HepG2 (cell line): Measurements from ENCODE around the gene SLC35B1. TPM values are rescaled to one million over a fixed set of nuclear protein-coding genes. Genes with fewer than 3 reads are reported as not detected.

Experiments
- CENPBD1 ChIP-seq: sonication (generic); formaldehyde crosslinking; IDR thresholded peaks from 2 replicates; pipeline ENCODE4 v1.8.0; 2022; ENCODE audit warnings: missing genetic modification reagents, low read depth, mild to moderate bottlenecking, borderline replicate concordance
- FOXM1 ChIP-seq: sonication (generic); formaldehyde crosslinking; IDR thresholded peaks from 2 replicates; pipeline ENCODE4 v1.5.0; 2020; ENCODE audit warnings: missing genetic modification reagents
- HIC2 ChIP-seq: sonication (generic); formaldehyde crosslinking; IDR thresholded peaks from 2 replicates; pipeline ENCODE4 v1.9.0; 2022; ENCODE audit warnings: low read depth, missing genetic modification reagents
- JUNB ChIP-seq: sonication (generic); formaldehyde crosslinking; IDR thresholded peaks from 2 replicates; pipeline ENCODE4 v1.8.0; 2022; ENCODE audit warnings: missing genetic modification reagents, mild to moderate bottlenecking, borderline replicate concordance
- MAFF ChIP-seq: IDR thresholded peaks from 2 replicates; pipeline ENCODE4 v1.6.1; 2011; ENCODE audit warnings: low read depth, low read length, improper control_type of control experiment
- PCBP1 ChIP-seq: fragments of 200-400 bp; formaldehyde crosslinking; IDR thresholded peaks from 2 replicates; pipeline ENCODE4 v1.6.1; 2017; ENCODE audit warnings: mild to moderate bottlenecking, low read depth, low read length, borderline replicate concordance
- POGZ ChIP-seq: sonication (generic); formaldehyde crosslinking; IDR thresholded peaks from 2 replicates; pipeline ENCODE4 v1.4.0; 2020; ENCODE audit warnings: mild to moderate bottlenecking, missing genetic modification reagents
- RXRB ChIP-seq: IDR thresholded peaks from 2 replicates; pipeline ENCODE4 v1.6.1; 2016; ENCODE audit warnings: borderline replicate concordance, missing genetic modification reagents, missing compliant biosample characterization
- SIX4 ChIP-seq: sonication (generic); formaldehyde crosslinking; IDR thresholded peaks from 2 replicates; pipeline ENCODE4 v1.4.0; 2020; ENCODE audit warnings: missing genetic modification reagents
- SMAD1 ChIP-seq: sonication (generic); formaldehyde crosslinking; IDR thresholded peaks from 2 replicates; pipeline ENCODE4 v1.4.0; 2020; ENCODE audit warnings: missing genetic modification reagents, low read depth, mild to moderate bottlenecking, borderline replicate concordance
- SP4 ChIP-seq: sonication (generic); formaldehyde crosslinking; IDR thresholded peaks from 2 replicates; pipeline ENCODE4 v1.8.1; 2023; ENCODE audit warnings: mild to moderate bottlenecking, missing genetic modification reagents
- STAG1 ChIP-seq: sonication (generic); formaldehyde crosslinking; IDR thresholded peaks from 2 replicates; pipeline ENCODE4 v1.4.0; 2020; ENCODE audit warnings: missing genetic modification reagents
- TOE1 ChIP-seq: sonication (generic); formaldehyde crosslinking; IDR thresholded peaks from 2 replicates; pipeline ENCODE4 v1.4.0; 2020; ENCODE audit warnings: mild to moderate bottlenecking, missing genetic modification reagents
- YEATS2 ChIP-seq: sonication (generic); formaldehyde crosslinking; IDR thresholded peaks from 2 replicates; pipeline ENCODE4 v1.4.0; 2020; ENCODE audit warnings: missing genetic modification reagents, borderline replicate concordance
- ZBTB44 ChIP-seq: sonication (generic); formaldehyde crosslinking; IDR thresholded peaks from 2 replicates; pipeline ENCODE4 v1.4.0; 2020; ENCODE audit warnings: missing genetic modification reagents
- ZEB1 ChIP-seq: IDR thresholded peaks from 2 replicates; pipeline ENCODE4 v1.6.1; 2012; ENCODE audit warnings: mild to moderate bottlenecking, low read depth, inconsistent platforms; ENCODE audit not compliant: insufficient replicate concordance
- ZNF350 ChIP-seq: sonication (generic); formaldehyde crosslinking; IDR thresholded peaks from 2 replicates; pipeline ENCODE4 v1.4.0; 2020; ENCODE audit warnings: mild to moderate bottlenecking, low read depth, missing genetic modification reagents, borderline replicate concordance
- ZNF766 ChIP-seq: sonication (generic); formaldehyde crosslinking; IDR thresholded peaks from 2 replicates; pipeline ENCODE4 v1.5.0; 2020; ENCODE audit warnings: missing genetic modification reagents, borderline replicate concordance
- polyA plus RNA-seq, 8 experiments: library from polyadenylated mRNA; depleted of rRNA in 3 of 8; stranded (reverse) in 7 of 8; unstranded in 1 of 8; fragments of >200 nt; fragmentation: Illumina TruSeq in 4 of 8; extraction: Trizol in 4 of 8; gene quantifications; 2 replicates each; pipeline versions ENCODE4 v1.2.1 to v1.2.3, GENCODE V29; 2011 to 2016; ENCODE audit warnings: low read depth in 4 of 8, missing spikeins in 1 of 8, mixed read lengths in 1 of 8; ENCODE audit not compliant: insufficient read depth in 1 of 8
- total RNA-seq, 5 experiments: library from RNA; depleted of rRNA; stranded (reverse); fragments of >200 nt; fragmentation: Illumina TruSeq; extraction: Trizol; gene quantifications; 2 replicates each; pipeline ENCODE4 v1.2.3, GENCODE V29; 2016; ENCODE audit warnings: low read depth in 1 of 5
- TF ChIP-seq, protein P1 (sequence below): IDR thresholded peaks from 2 replicates; pipeline ENCODE4 v1.6.1; 2016; ENCODE audit warnings: control low read depth
- TF ChIP-seq, protein P2 (sequence below): sonication (generic); formaldehyde crosslinking; IDR thresholded peaks from 2 replicates; pipeline ENCODE4 v1.5.0; 2020; ENCODE audit warnings: mild to moderate bottlenecking, missing genetic modification reagents
- TF ChIP-seq, protein P3 (sequence below): sonication (generic); formaldehyde crosslinking; IDR thresholded peaks from 2 replicates; pipeline ENCODE4 v1.5.1; 2020; ENCODE audit warnings: missing genetic modification reagents, mild to moderate bottlenecking, borderline replicate concordance

SLC35B1 gene
- total and polyA plus RNA-seq, 2 of the 13 experiments (the other 11 are each of a cell fraction or from before 2014, with no cell fraction given) = 99.6 to 113 TPM

- TF ChIP-seq, protein P1, sequence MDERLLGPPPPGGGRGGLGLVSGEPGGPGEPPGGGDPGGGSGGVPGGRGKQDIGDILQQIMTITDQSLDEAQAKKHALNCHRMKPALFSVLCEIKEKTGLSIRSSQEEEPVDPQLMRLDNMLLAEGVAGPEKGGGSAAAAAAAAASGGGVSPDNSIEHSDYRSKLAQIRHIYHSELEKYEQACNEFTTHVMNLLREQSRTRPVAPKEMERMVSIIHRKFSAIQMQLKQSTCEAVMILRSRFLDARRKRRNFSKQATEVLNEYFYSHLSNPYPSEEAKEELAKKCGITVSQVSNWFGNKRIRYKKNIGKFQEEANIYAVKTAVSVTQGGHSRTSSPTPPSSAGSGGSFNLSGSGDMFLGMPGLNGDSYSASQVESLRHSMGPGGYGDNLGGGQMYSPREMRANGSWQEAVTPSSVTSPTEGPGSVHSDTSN = peak; percentile 85
- TF ChIP-seq SIX4 (CRISPR knock-in tag) = no peak
- peak; percentile 96 for TF ChIP-seq POGZ (CRISPR knock-in tag)
- TF ChIP-seq FOXM1 (CRISPR knock-in tag) = no peak
- TF ChIP-seq YEATS2 (CRISPR knock-in tag) = peak; percentile 96
- no peak; the same call in 1 of the 2 replicates for TF ChIP-seq TOE1 (CRISPR knock-in tag)
- peak; percentile 99 for TF ChIP-seq SP4
- TF ChIP-seq RXRB (CRISPR knock-in tag) = peak; percentile 74
- TF ChIP-seq ZNF350 (CRISPR knock-in tag) = peak; percentile 90
- TF ChIP-seq CENPBD1 = no peak
- peak; percentile 69 for TF ChIP-seq STAG1 (CRISPR knock-in tag)
- TF ChIP-seq ZBTB44 (CRISPR knock-in tag) = no peak
- no peak for TF ChIP-seq ZEB1
- peak; percentile 83 for TF ChIP-seq PCBP1
- TF ChIP-seq JUNB = no peak
- peak; percentile 69; the same call in 1 of the 2 replicates for TF ChIP-seq HIC2
- TF ChIP-seq, protein P2, sequence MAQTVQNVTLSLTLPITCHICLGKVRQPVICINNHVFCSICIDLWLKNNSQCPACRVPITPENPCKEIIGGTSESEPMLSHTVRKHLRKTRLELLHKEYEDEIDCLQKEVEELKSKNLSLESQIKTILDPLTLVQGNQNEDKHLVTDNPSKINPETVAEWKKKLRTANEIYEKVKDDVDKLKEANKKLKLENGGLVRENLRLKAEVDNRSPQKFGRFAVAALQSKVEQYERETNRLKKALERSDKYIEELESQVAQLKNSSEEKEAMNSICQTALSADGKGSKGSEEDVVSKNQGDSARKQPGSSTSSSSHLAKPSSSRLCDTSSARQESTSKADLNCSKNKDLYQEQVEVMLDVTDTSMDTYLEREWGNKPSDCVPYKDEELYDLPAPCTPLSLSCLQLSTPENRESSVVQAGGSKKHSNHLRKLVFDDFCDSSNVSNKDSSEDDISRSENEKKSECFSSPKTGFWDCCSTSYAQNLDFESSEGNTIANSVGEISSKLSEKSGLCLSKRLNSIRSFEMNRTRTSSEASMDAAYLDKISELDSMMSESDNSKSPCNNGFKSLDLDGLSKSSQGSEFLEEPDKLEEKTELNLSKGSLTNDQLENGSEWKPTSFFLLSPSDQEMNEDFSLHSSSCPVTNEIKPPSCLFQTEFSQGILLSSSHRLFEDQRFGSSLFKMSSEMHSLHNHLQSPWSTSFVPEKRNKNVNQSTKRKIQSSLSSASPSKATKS = no peak; the same call in 1 of the 2 replicates
- TF ChIP-seq, protein P3, sequence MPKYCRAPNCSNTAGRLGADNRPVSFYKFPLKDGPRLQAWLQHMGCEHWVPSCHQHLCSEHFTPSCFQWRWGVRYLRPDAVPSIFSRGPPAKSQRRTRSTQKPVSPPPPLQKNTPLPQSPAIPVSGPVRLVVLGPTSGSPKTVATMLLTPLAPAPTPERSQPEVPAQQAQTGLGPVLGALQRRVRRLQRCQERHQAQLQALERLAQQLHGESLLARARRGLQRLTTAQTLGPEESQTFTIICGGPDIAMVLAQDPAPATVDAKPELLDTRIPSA (CRISPR knock-in tag) = no peak; the same call in 1 of the 2 replicates
- no peak; the same call in 1 of the 2 replicates for TF ChIP-seq ZNF766
- no peak for TF ChIP-seq SMAD1 (CRISPR knock-in tag)
- no peak for TF ChIP-seq MAFF
These were observed at the start of gene SLC35B1 (continued) for GRCh38 chr17:49707608-49708514.
